Common myeloid progenitor, CD34-positive (primary cell): ENCODE measurements around the gene FRMPD3.

Experiments used
- CTCF ChIA-PET: fragments of 350-600 bp; sonication (Branson Sonifier 250); formaldehyde crosslinking; loops from one replicate; lab custom pipeline; 2021; ENCODE audit warnings: antibody characterized with exemption; lab: Charles Lee
- POLR2A ChIA-PET: fragments of 350-600 bp; sonication (Branson Sonifier 250); formaldehyde crosslinking; loops from one replicate; lab custom pipeline; 2021; ENCODE audit warnings: antibody characterized with exemption; lab: Charles Lee
- DNase-seq, 3 donors: peaks; one replicate each; pipeline versions ENCODE4 v3.0.0 to v3.0.0-alpha.2; 2013
- H3K27ac ChIP-seq, 2 experiments: 1 replicate in 1 of 2; 2 replicates in 1 of 2; pipeline ENCODE4 v1.7.0; 2013; ENCODE audit warnings: inconsistent platforms in 2 of 2, low read length in 2 of 2, mild to moderate bottlenecking in 2 of 2, low read depth in 1 of 2, moderate library complexity in 1 of 2; ENCODE audit not compliant: severe bottlenecking in 2 of 2, insufficient read depth in 1 of 2, poor library complexity in 1 of 2
- H3K27me3 ChIP-seq, 5 experiments: replicated peaks in 2 of 5; 1 replicate in 3 of 5; 2 replicates in 2 of 5; pipeline versions ENCODE4 v1.6.1 to v1.7.0; 2013; ENCODE audit warnings: low read length in 4 of 5, mild to moderate bottlenecking in 2 of 5, moderate library complexity in 2 of 5, inconsistent platforms in 1 of 5; ENCODE audit not compliant: insufficient read depth in 5 of 5, control insufficient read depth in 4 of 5
- H3K36me3 ChIP-seq, 4 experiments: 1 replicate in 2 of 4; 2 replicates in 2 of 4; pipeline versions ENCODE4 v1.6.1 to v1.7.0; 2013; ENCODE audit warnings: low read length in 3 of 4, control low read depth in 1 of 4, mild to moderate bottlenecking in 1 of 4; ENCODE audit not compliant: control insufficient read depth in 4 of 4, insufficient read depth in 4 of 4
- H3K4me1 ChIP-seq, 4 experiments: 1 replicate in 3 of 4; 2 replicates in 1 of 4; pipeline versions ENCODE4 v1.6.1 to v1.7.1; 2013; ENCODE audit warnings: low read length in 3 of 4, mild to moderate bottlenecking in 3 of 4, control low read depth in 1 of 4, inconsistent platforms in 1 of 4, moderate library complexity in 1 of 4; ENCODE audit not compliant: control insufficient read depth in 4 of 4, insufficient read depth in 4 of 4; ENCODE audit errors: control extremely low read depth in 1 of 4
- H3K4me3 ChIP-seq, 7 experiments: 1 replicate in 4 of 7; 2 replicates in 3 of 7; pipeline versions ENCODE4 v1.5.1 to v1.7.0; 2013; ENCODE audit warnings: mild to moderate bottlenecking in 7 of 7, low read length in 6 of 7, moderate library complexity in 6 of 7, inconsistent platforms in 2 of 7, low read depth in 2 of 7, control low read depth in 1 of 7; ENCODE audit not compliant: insufficient read depth in 4 of 7, control insufficient read depth in 1 of 7; ENCODE audit errors: extremely low read depth in 1 of 7
- H3K9me3 ChIP-seq, 5 experiments: 1 replicate in 4 of 5; 2 replicates in 1 of 5; pipeline versions ENCODE4 v1.6.1 to v1.7.1; 2013; ENCODE audit warnings: low read length in 4 of 5, mild to moderate bottlenecking in 2 of 5, inconsistent platforms in 1 of 5, low read depth in 1 of 5, moderate library complexity in 1 of 5; ENCODE audit not compliant: control insufficient read depth in 4 of 5, insufficient read depth in 2 of 5; ENCODE audit errors: control extremely low read depth in 1 of 5
- WGBS: methylation state at CpG from one replicate; pipeline ENCODE4 v1.1.5; 2013; ENCODE audit not compliant: insufficient coverage; 5-methylcytosine and 5-hydroxymethylcytosine counted together

FRMPD3 gene

DNA sequence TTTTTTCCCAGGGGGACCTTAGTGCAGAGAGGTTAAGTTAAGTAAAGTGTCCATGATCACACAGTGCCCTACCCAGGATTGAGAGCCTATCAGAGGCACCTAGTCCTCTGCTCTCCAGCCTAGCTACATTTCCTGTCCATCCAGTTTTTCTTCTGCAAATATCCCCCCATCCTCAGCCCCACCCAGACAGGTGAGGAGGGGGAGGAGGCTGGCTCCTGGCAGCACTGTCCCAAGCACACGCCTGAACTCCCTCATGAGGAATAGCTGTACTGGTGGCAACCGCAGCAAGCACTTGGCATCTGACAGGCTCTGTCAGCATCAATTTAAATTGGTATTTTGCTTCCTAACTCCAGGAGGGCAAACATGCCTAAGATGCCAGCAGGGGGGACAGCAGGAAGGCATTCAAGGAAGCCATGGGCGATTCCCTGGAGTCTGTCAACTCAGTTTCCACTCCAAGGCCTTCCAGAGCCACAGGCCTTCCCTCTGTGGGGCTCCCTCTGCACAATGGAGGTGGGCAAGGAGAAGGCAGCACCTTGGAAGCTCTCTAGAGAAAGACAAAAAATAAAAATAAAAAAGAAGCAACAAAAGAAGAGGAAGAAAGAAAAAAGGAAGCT lies 6.4 kb upstream of the FRMPD3 start:
- H3K9me3 ChIP-seq = no peaks in the 10 kb centered on the region
- CTCF ChIA-PET = no interaction called here
- POLR2A ChIA-PET = no interaction called here
- H3K4me1 ChIP-seq = no peaks in the 10 kb centered on the region
- no peak overlapping the region for H3K27ac ChIP-seq
- no peak overlapping the region for H3K4me3 ChIP-seq
- no peak for DNase-seq
- H3K36me3 ChIP-seq = no peaks in the 10 kb centered on the region
- peaks cover 0 to 57% (median 16%) of the 10 kb centered on the region in 5 experiments for H3K27me3 ChIP-seq
- 38% methylated on average over 2 of the region's 3 CpGs for WGBS

DNA sequence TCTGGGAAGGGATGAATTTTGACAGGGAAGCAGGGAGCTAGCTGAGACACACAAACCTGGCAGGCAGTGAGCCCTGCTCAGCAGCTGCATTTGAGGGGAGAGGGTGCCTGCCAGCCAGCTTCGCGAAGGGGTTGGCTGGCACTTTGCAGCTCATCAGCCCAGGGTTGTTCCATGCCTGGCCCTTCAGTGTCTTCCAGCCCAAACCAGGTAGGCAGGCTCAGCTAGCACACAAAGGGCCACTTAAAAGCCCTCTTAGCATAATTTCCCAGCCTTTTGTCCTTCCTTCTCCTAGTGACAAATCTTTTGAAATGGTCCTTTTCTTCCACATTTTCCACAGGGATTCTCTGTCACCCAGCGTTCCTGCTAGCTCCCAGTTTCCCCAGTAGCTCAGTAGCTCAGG lies 4.3 kb upstream of the FRMPD3 start:
- Histone ChIP-seq H3K4me3 (no peak overlapping the region), H3K9me3 (no peaks in the 10 kb centered on the region), H3K27ac (no peak overlapping the region), H3K4me1 (peaks cover 0 to 11% (median 5%) of the 10 kb centered on the region in 4 experiments), H3K36me3 (no peaks in the 10 kb centered on the region), H3K27me3 (peaks cover 3 to 76% (median 17%) of the 10 kb centered on the region in 5 experiments)
- CTCF ChIA-PET = no interaction called here
- 30% methylated on average over 3 of the region's 3 CpGs for WGBS
- POLR2A ChIA-PET = no interaction called here
- no peak for DNase-seq

DNA sequence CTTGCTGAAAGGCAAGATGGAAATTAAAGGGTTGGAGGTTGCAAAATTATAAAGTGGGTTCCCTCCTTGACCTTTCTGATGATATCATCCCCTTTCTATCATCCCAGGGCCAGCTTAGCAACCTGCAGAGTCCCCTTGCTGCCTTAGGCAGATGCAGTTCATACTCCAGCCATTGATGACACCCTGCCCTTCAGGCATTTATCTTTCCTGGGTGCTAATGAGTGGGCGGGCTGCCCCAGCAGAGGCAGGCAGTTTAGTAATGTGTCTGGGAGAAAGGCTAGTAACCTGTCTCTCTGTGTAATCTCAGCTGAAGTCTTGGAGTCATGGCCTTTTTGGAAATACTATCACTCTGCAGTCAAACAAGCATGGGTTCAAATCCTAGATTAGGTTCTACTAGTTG lies 3.8 kb upstream of the FRMPD3 start:
- CTCF ChIA-PET = no interaction called here
- Histone ChIP-seq H3K4me3 (no peak overlapping the region), H3K27ac (no peak overlapping the region), H3K9me3 (no peaks in the 10 kb centered on the region), H3K4me1 (peaks cover 0 to 14% (median 6%) of the 10 kb centered on the region in 4 experiments), H3K36me3 (no peaks in the 10 kb centered on the region), H3K27me3 (peaks cover 3 to 79% (median 19%) of the 10 kb centered on the region in 5 experiments)
- no peak for DNase-seq
- whole genome bisulfite sequencing = 20% methylated on average over 1 of the region's 1 CpG
- POLR2A ChIA-PET = no interaction called here

DNA sequence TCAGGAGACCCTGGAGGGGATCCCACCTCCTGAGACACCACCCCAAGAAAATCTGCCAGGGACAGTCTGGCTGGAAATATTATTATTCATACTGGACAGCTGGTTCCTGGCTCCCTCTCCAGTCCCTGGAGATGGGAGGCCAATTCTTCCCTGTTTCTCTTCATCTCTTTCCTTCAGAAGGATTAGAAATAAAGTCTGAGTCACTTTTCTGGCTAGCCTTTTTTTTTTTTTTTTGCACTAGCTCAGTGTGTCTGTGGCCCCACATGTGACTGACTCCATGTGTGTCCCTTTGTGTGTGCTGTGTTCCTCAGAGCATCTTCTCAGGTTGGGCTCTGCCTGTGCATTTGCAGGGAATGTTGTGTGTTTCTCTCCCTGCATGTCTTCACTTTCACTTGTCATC lies 1.8 kb upstream of the FRMPD3 start:
- Histone ChIP-seq H3K27me3 (peaks cover 3 to 93% (median 34%) of the 10 kb centered on the region in 5 experiments), H3K27ac (no peak overlapping the region), H3K4me1 (peaks cover 0 to 19% (median 7%) of the 10 kb centered on the region in 4 experiments), H3K36me3 (no peaks in the 10 kb centered on the region), H3K4me3 (no peak overlapping the region), H3K9me3 (peaks cover 0 to 2% (median 0%) of the 10 kb centered on the region in 5 experiments)
- POLR2A ChIA-PET = interaction anchor here (0.6 kb wide), 1 partner anchor 99 kb away, joined by 3 read pairs; no protein-coding TSS in a partner anchor
- CTCF ChIA-PET = interaction anchor here (0.6 kb wide), 1 partner anchor 27 kb away, joined by 3 read pairs; no protein-coding TSS in a partner anchor
- DNase-seq = no peak

DNA sequence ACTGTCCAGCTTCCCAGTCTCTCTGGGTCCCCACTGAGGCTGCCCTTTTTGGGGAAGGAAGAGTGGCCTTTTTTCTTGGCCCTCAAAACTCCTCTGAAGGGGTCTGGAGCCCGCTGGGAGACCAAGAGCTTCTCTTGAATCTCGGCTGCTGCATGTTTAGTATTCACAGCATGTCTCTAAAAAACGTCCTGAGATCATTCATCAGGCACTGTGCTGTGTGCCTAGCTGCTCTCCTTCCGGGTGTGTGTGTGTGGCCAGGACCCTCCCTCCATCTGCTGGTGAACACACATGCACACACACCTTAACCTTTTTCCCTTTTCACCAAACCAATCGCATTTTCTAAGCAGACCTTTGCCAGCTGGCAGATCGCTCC lies 841 bp upstream of the FRMPD3 start:
- H3K36me3 ChIP-seq = no peaks in the 10 kb centered on the region
- CTCF ChIA-PET = no interaction called here
- DNase-seq = no peak
- H3K4me3 ChIP-seq = peak overlapping the region in 4 of 7 experiments; percentile 35 to 69 (median 46)
- peaks cover 0 to 2% (median 0%) of the 10 kb centered on the region in 5 experiments for H3K9me3 ChIP-seq
- no peak overlapping the region for H3K27ac ChIP-seq
- peaks cover 3 to 97% (median 42%) of the 10 kb centered on the region in 5 experiments for H3K27me3 ChIP-seq
- POLR2A ChIA-PET = no interaction called here
- whole genome bisulfite sequencing = 38% methylated on average over 6 of the region's 6 CpGs
- H3K4me1 ChIP-seq = peaks cover 0 to 19% (median 7%) of the 10 kb centered on the region in 4 experiments

DNA sequence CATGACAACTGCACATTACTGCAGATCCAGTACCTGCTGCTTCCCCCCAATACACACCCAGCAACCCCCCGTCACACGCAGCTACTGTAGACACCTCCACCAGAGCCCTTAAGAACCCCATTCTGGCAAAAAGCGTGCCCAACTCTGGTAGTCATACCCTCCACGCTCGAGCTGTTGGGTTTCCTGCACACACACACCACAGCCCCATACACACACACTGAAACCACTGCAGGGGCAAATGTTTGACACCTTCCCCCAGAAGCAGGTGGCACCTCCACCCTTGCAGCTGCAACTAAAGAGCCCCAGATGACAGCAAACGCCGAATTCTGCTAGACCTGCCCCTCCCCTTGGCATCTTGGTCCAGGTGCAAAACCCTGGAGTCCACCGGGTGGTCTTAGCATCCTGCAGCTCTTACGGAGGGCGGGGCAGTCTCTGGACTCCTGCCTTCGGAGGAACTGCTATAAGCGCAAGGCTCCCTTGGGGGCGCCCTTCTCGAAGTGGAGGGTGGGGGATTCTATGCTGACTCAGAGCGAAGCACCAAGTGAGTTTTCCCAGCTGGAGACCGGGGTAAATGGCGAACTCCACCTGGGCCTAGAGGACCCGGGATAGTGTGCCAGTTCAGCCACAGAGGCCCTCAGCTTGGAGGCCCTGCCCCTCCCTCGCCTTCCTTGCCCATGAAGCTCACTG lies 1.5 kb downstream of the FRMPD3 start:
- H3K9me3 ChIP-seq = peaks cover 0 to 2% (median 0%) of the 10 kb centered on the region in 5 experiments
- peaks cover 0 to 19% (median 7%) of the 10 kb centered on the region in 4 experiments for H3K4me1 ChIP-seq
- H3K4me3 ChIP-seq = no peak overlapping the region
- DNase-seq = peak in 2 of 3 donors; percentile 46
- H3K36me3 ChIP-seq = no peaks in the 10 kb centered on the region
- H3K27ac ChIP-seq = no peak overlapping the region
- 18% methylated on average over 10 of the region's 19 CpGs for WGBS
- ChIA-PET POLR2A (no interaction called here), CTCF (no interaction called here)
- peaks cover 5 to 93% (median 51%) of the 10 kb centered on the region in 5 experiments for H3K27me3 ChIP-seq

DNA sequence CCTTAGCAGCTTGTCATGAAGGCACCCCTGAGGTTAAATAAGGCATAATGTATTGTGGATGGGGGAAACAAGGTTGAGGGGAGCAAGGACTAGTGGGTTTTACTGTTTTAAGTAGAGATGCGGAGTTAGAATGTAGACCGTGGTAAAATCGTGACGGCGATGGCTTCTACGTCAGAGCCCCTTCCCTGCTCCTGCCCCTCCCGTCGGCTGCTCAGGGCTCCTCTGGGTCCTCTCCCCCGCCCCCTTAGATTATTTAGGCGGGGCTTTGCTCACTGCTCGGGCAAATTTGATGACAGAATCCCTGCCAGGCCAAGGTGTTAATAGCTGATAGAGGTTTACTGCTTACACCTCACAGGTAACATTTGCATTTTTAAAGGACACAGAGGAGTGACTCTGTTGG lies 2.3 kb downstream of the FRMPD3 start:
- Histone ChIP-seq H3K9me3 (peaks cover 0 to 2% (median 0%) of the 10 kb centered on the region in 5 experiments), H3K27ac (no peak overlapping the region), H3K36me3 (no peaks in the 10 kb centered on the region), H3K4me1 (peaks cover 0 to 19% (median 7%) of the 10 kb centered on the region in 4 experiments), H3K4me3 (no peak overlapping the region), H3K27me3 (peaks cover 5 to 93% (median 49%) of the 10 kb centered on the region in 5 experiments)
- WGBS = 35% methylated on average over 9 of the region's 11 CpGs
- POLR2A ChIA-PET = no interaction called here
- peak in 2 of 3 donors; percentile 24 to 29 for DNase-seq
- CTCF ChIA-PET = no interaction called here
